ENCODE data around the gene UBE2F.

DNA sequence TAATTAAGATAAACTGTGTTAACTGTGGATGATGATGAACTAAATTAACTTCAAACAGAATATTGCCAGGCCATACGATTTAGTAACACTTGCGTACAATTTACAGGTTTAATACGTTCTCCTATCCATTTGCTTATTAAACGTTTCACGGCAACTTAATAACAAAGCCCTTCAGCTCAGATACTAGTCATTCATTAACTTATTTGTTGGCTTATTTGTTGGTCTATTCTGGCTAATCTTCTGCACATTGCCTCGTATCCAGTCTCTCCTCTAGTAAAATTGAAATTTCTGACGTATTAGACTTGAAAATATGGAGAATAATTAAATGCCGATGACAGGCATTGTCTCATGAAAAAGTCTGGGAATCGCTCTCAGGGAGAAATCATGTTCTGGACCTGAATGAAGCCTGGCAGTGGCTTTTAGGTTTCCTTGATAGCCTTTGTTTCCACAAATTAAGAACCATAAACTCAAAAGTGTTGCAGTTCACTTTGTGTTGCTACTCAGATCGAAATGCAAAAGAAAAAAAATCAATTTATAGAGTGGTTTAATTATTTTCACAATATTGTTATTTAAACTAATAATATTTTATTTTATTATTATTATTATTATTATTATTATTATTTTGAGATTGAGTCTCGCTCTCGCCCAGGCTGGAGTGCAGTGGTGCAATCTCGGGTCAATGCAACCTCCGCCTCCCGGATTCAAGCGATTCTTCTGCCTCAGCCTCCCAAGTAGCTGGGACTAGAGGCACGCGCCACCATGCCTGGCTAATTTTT, 98.4 kb downstream of the UBE2F start:
- TF ChIP-seq, protein P1, sequence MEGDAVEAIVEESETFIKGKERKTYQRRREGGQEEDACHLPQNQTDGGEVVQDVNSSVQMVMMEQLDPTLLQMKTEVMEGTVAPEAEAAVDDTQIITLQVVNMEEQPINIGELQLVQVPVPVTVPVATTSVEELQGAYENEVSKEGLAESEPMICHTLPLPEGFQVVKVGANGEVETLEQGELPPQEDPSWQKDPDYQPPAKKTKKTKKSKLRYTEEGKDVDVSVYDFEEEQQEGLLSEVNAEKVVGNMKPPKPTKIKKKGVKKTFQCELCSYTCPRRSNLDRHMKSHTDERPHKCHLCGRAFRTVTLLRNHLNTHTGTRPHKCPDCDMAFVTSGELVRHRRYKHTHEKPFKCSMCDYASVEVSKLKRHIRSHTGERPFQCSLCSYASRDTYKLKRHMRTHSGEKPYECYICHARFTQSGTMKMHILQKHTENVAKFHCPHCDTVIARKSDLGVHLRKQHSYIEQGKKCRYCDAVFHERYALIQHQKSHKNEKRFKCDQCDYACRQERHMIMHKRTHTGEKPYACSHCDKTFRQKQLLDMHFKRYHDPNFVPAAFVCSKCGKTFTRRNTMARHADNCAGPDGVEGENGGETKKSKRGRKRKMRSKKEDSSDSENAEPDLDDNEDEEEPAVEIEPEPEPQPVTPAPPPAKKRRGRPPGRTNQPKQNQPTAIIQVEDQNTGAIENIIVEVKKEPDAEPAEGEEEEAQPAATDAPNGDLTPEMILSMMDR (conservative IDR thresholded peaks at IDR 0.05) = no peak
- no peak for TF ChIP-seq EZH2 (IDR thresholded peaks at IDR 0.05; ENCODE audit: low read depth)
